ENCODE measurements around the gene ATP5PO. TPM values are rescaled to one million over a fixed set of nuclear protein-coding genes. Genes with fewer than 3 reads are reported as not detected.

ATP5PO gene
- polyA plus RNA-seq, 1 donor (not counting 4 experiments of a cell fraction or from before 2014, with no cell fraction given) = 359 TPM

GRCh38 chr21:33884376-33885171 is 31.0 kb downstream of the ATP5PO start:
- DNase-seq (ENCODE audit: low read depth, low spot score) = no peak
- no peaks in the 10 kb centered on the region for H3K79me2 ChIP-seq (ENCODE audit: control insufficient read depth, insufficient read depth, low read length)
- TF ChIP-seq EZH2 (IDR thresholded peaks at IDR 0.05; ENCODE audit: low read length) = peak; percentile 14
- no peak for TF ChIP-seq CTCF (optimal IDR thresholded peaks at IDR 0.05 in 1 of 3, IDR thresholded peaks at IDR 0.05 in 1 of 3, conservative IDR thresholded peaks at IDR 0.05 in 1 of 3; ENCODE audit: extremely low read depth in 1 of 3, insufficient read depth in 2 of 3, low read length in 3 of 3)
- H3K9me1 ChIP-seq (ENCODE audit: control insufficient read depth, extremely low read depth, insufficient read depth, low read length) = no peaks in the 10 kb centered on the region
- H3K4me3 ChIP-seq (ENCODE audit: control insufficient read depth in 2 of 3, extremely low read depth in 1 of 3, insufficient read depth in 2 of 3, low read depth in 1 of 3, low read length in 3 of 3) = peak overlapping the region in 1 of 3 experiments; percentile 34
- no peaks in the 10 kb centered on the region for H3K9me3 ChIP-seq (ENCODE audit: control insufficient read depth, low read depth, low read length)
- peaks cover 44% of the 10 kb centered on the region for H3K27me3 ChIP-seq (ENCODE audit: control insufficient read depth, extremely low read depth, insufficient read depth, low read length)
- no peak overlapping the region for H2AFZ ChIP-seq (ENCODE audit: control insufficient read depth, low read length)
- H3K36me3 ChIP-seq (ENCODE audit: control insufficient read depth in 2 of 2, extremely low read depth in 1 of 2, insufficient read depth in 2 of 2, low read length in 2 of 2) = no peaks in the 10 kb centered on the region
- no peaks in the 10 kb centered on the region for H4K20me1 ChIP-seq (ENCODE audit: control insufficient read depth, extremely low read depth, insufficient read depth, low read length)
- peaks cover 7% of the 10 kb centered on the region for H3K4me1 ChIP-seq (ENCODE audit: control insufficient read depth, extremely low read depth, insufficient read depth, low read length)
- FAIRE-seq = no peak
- H3K27ac ChIP-seq (ENCODE audit: control insufficient read depth, insufficient read depth, low read length) = no peak overlapping the region
- dilution Hi-C loops (cut with MboI; ENCODE audit: extremely low pct_ligation_motif_present, low sequenced_read_pairs) = no loop called here
- peak overlapping the region; percentile 61 for H3K4me2 ChIP-seq (ENCODE audit: control insufficient read depth, extremely low read depth, insufficient read depth, low read depth, low read length)
- no peak overlapping the region for H3K9ac ChIP-seq (ENCODE audit: control insufficient read depth, extremely low read depth, insufficient read depth, low read length)

- Histone ChIP-seq H3K4me1 (ENCODE audit: control insufficient read depth, extremely low read depth, insufficient read depth, low read length) (peaks cover 7% of the 10 kb centered on the region), H2AFZ (ENCODE audit: control insufficient read depth, low read length) (no peak overlapping the region), H3K9me3 (ENCODE audit: control insufficient read depth, low read depth, low read length) (no peaks in the 10 kb centered on the region), H3K9me1 (ENCODE audit: control insufficient read depth, extremely low read depth, insufficient read depth, low read length) (no peaks in the 10 kb centered on the region), H3K4me2 (ENCODE audit: control insufficient read depth, extremely low read depth, insufficient read depth, low read depth, low read length) (peak overlapping the region; percentile 7), H3K27ac (ENCODE audit: control insufficient read depth, insufficient read depth, low read length) (no peak overlapping the region), H3K27me3 (ENCODE audit: control insufficient read depth, extremely low read depth, insufficient read depth, low read length) (peaks cover 44% of the 10 kb centered on the region), H4K20me1 (ENCODE audit: control insufficient read depth, extremely low read depth, insufficient read depth, low read length) (no peaks in the 10 kb centered on the region), H3K9ac (ENCODE audit: control insufficient read depth, extremely low read depth, insufficient read depth, low read length) (no peak overlapping the region), H3K36me3 (ENCODE audit: control insufficient read depth in 2 of 2, extremely low read depth in 1 of 2, insufficient read depth in 2 of 2, low read length in 2 of 2) (no peaks in the 10 kb centered on the region), H3K4me3 (ENCODE audit: control insufficient read depth in 2 of 3, extremely low read depth in 1 of 3, insufficient read depth in 2 of 3, low read depth in 1 of 3, low read length in 3 of 3) (no peak overlapping the region), H3K79me2 (ENCODE audit: control insufficient read depth, insufficient read depth, low read length) (no peaks in the 10 kb centered on the region)
- no peak for FAIRE-seq
- no peak for DNase-seq (ENCODE audit: low read depth, low spot score)
- TF ChIP-seq CTCF (optimal IDR thresholded peaks at IDR 0.05 in 1 of 3, IDR thresholded peaks at IDR 0.05 in 1 of 3, conservative IDR thresholded peaks at IDR 0.05 in 1 of 3; ENCODE audit: extremely low read depth in 1 of 3, insufficient read depth in 2 of 3, low read length in 3 of 3) (no peak), EZH2 (IDR thresholded peaks at IDR 0.05; ENCODE audit: low read length) (peak; percentile 13)
- dilution Hi-C loops (cut with MboI; ENCODE audit: extremely low pct_ligation_motif_present, low sequenced_read_pairs) = no loop called here
Observed at GRCh38 chr21:33883118-33883517, 32.5 kb downstream of the ATP5PO start.
